Measurements from ENCODE around the gene IQSEC1.

IQSEC1 gene

GRCh38 chr3:12970684-12971083, 102.5 kb downstream of the IQSEC1 start:
- no peak for TF ChIP-seq CEBPB (IDR thresholded peaks at IDR 0.05)
- no peak for TF ChIP-seq USF1 (IDR thresholded peaks at IDR 0.05)
- TF ChIP-seq TEAD4 (IDR thresholded peaks at IDR 0.05): no peak
- no peak for TF ChIP-seq REST (IDR thresholded peaks at IDR 0.05; ENCODE audit: low read depth)
- TF ChIP-seq RAD21 (IDR thresholded peaks at IDR 0.05; ENCODE audit: low read depth): no peak

- TF ChIP-seq TCF12 (IDR thresholded peaks at IDR 0.05; ENCODE audit: low read depth): no peak
Observed at GRCh38 chr3:12969486-12969885, 103.7 kb downstream of the IQSEC1 start.

- TF ChIP-seq EP300 (IDR thresholded peaks at IDR 0.05; ENCODE audit: borderline replicate concordance) (no peak), NFIC (IDR thresholded peaks at IDR 0.05) (no peak), REST (IDR thresholded peaks at IDR 0.05; ENCODE audit: low read depth) (no peak), TEAD4 (IDR thresholded peaks at IDR 0.05) (no peak), TAF1 (IDR thresholded peaks at IDR 0.05; ENCODE audit: low read depth) (no peak), ZBTB7A (IDR thresholded peaks at IDR 0.05; ENCODE audit: low read depth) (no peak), FOXM1 (IDR thresholded peaks at IDR 0.05; ENCODE audit: borderline replicate concordance, low read depth) (no peak), CREB1 (IDR thresholded peaks at IDR 0.05; ENCODE audit: low read depth) (no peak), YY1 (IDR thresholded peaks at IDR 0.05; ENCODE audit: low read depth) (no peak), TCF12 (IDR thresholded peaks at IDR 0.05; ENCODE audit: low read depth) (no peak), MAX (IDR thresholded peaks at IDR 0.05) (no peak), USF1 (IDR thresholded peaks at IDR 0.05) (no peak), RAD21 (IDR thresholded peaks at IDR 0.05; ENCODE audit: low read depth) (no peak), EGR1 (IDR thresholded peaks at IDR 0.05) (no peak), CEBPB (IDR thresholded peaks at IDR 0.05) (no peak)
Observed at GRCh38 chr3:12968541-12968940, 104.7 kb downstream of the IQSEC1 start.

- TF ChIP-seq TAF1 (IDR thresholded peaks at IDR 0.05; ENCODE audit: low read depth) (peak; percentile 34; the same call in 1 of the 2 replicates), USF1 (IDR thresholded peaks at IDR 0.05) (no peak), MAX (IDR thresholded peaks at IDR 0.05) (peak; percentile 83), TEAD4 (IDR thresholded peaks at IDR 0.05) (0 out of 2 replicates have a peak, but pooled peaks have one; percentile 11), ZBTB7A (IDR thresholded peaks at IDR 0.05; ENCODE audit: low read depth) (peak; percentile 44; the same call in 1 of the 2 replicates), EGR1 (IDR thresholded peaks at IDR 0.05) (peak; percentile 26; the same call in 1 of the 2 replicates), REST (IDR thresholded peaks at IDR 0.05; ENCODE audit: low read depth) (no peak), CREB1 (IDR thresholded peaks at IDR 0.05; ENCODE audit: low read depth) (no peak), YY1 (IDR thresholded peaks at IDR 0.05; ENCODE audit: low read depth) (no peak), FOXM1 (IDR thresholded peaks at IDR 0.05; ENCODE audit: borderline replicate concordance, low read depth) (no peak), EP300 (IDR thresholded peaks at IDR 0.05; ENCODE audit: borderline replicate concordance) (no peak), RAD21 (IDR thresholded peaks at IDR 0.05; ENCODE audit: low read depth) (no peak)
Observed at GRCh38 chr3:12967606-12968351, 105.5 kb downstream of the IQSEC1 start.

Measured in Ishikawa (cell line).